Spleen (tissue), 11 donors: ENCODE measurements around the gene METTL25. TPM values are rescaled to one million over a fixed set of nuclear protein-coding genes. Genes with fewer than 3 reads are reported as not detected.

Source experiments
- DNase-seq: peaks from one replicate; pipeline ENCODE4 v3.0.0-alpha.2; 2020
- H3K27ac ChIP-seq, 8 donors: fragments of 200-600 bp; sonication (generic) in 7 of 8; 1 replicate in 4 of 8; 2 replicates in 4 of 8; pipeline versions ENCODE4 v1.5.0 to v1.8.0; 2016 to 2021; ENCODE audit warnings: inconsistent platforms in 4 of 8, mild to moderate bottlenecking in 4 of 8, moderate library complexity in 1 of 8
- H3K27me3 ChIP-seq, 7 donors: fragments of 200-600 bp; sonication (generic) in 6 of 7; replicated peaks in 1 of 7; 1 replicate in 4 of 7; 2 replicates in 3 of 7; pipeline versions ENCODE4 v1.5.0 to v1.8.0; 2016 to 2021; ENCODE audit warnings: inconsistent platforms in 3 of 7, mild to moderate bottlenecking in 1 of 7
- H3K36me3 ChIP-seq, 6 donors: fragments of 200-600 bp; sonication (generic) in 5 of 6; 1 replicate in 4 of 6; 2 replicates in 2 of 6; pipeline versions ENCODE4 v1.5.0 to v1.8.0; 2016 to 2021; ENCODE audit warnings: inconsistent platforms in 2 of 6
- H3K4me1 ChIP-seq, 6 donors: fragments of 200-600 bp; sonication (generic) in 5 of 6; 1 replicate in 3 of 6; 2 replicates in 3 of 6; pipeline versions ENCODE4 v1.5.0 to v1.8.0; 2016 to 2021; ENCODE audit warnings: inconsistent platforms in 3 of 6
- H3K4me3 ChIP-seq, 8 donors: fragments of 200-600 bp; sonication (generic) in 7 of 8; 1 replicate in 4 of 8; 2 replicates in 4 of 8; pipeline versions ENCODE4 v1.5.0 to v1.8.0; 2016 to 2021; ENCODE audit warnings: inconsistent platforms in 4 of 8, mild to moderate bottlenecking in 4 of 8, moderate library complexity in 2 of 8
- H3K9me3 ChIP-seq, 8 donors: fragments of 200-600 bp; sonication (generic) in 7 of 8; 1 replicate in 4 of 8; 2 replicates in 4 of 8; pipeline versions ENCODE4 v1.5.0 to v1.8.0; 2016 to 2021; ENCODE audit warnings: inconsistent platforms in 4 of 8
- POLR2A ChIP-seq, 3 donors: fragments of 450-650 bp; IDR thresholded peaks; one replicate each; pipeline ENCODE4 v1.5.1; 2017; ENCODE audit warnings: antibody characterized with exemption in 3 of 3, mild to moderate bottlenecking in 1 of 3
- POLR2AphosphoS5 ChIP-seq, 3 donors: sonication (generic); formaldehyde crosslinking; IDR thresholded peaks; one replicate each; pipeline ENCODE4 v1.5.1; 2017; ENCODE audit warnings: antibody characterized with exemption in 3 of 3
- WGBS, 5 donors: extraction: QIAGEN DNeasy Blood & Tissue Kit in 3 of 5; methylation state at CpG; one replicate each; pipeline versions ENCODE4 v1.1.5 to v1.1.7; 2013 to 2018; 5-methylcytosine and 5-hydroxymethylcytosine counted together
- intact Hi-C: fragments of 100-400 bp; cut with DNase I; formaldehyde crosslinking; loops from one replicate; pipeline ENCODE4 v1.15.0; 2023; ENCODE audit warnings: low total_unique reads
- polyA plus RNA-seq, 3 donors: library from polyadenylated mRNA; stranded (reverse); fragments of 200-250 nt; gene quantifications; one replicate each; pipeline ENCODE4 v1.2.1, GENCODE V29; 2013
- total RNA-seq, 7 donors: library from RNA; depleted of rRNA in 3 of 7; stranded (reverse); fragments of >200 nt in 3 of 7; fragmentation: NEBNext Ultra II Directional in 4 of 7; extraction: Animal tissue kit (Norgen Biotek cat#: 25700) in 4 of 7; gene quantifications; one replicate each; pipeline versions ENCODE4 v1.1.0 to v1.2.1, GENCODE V29; 2016 to 2021
- TF ChIP-seq, protein P1 (sequence below), 11 experiments: fragments of 200-600 bp in 7 of 11; fragments of 450-650 bp in 4 of 11; sonication (generic) in 4 of 11; IDR thresholded peaks in 8 of 11; conservative IDR thresholded peaks in 3 of 11; 1 replicate in 7 of 11; 2 replicates in 4 of 11; pipeline versions ENCODE4 v1.4.0 to v1.8.0; 2016 to 2021; ENCODE audit warnings: antibody characterized with exemption in 11 of 11, inconsistent platforms in 4 of 11, mild to moderate bottlenecking in 1 of 11
- donor health status: healthy with polysubstance abuse.
- donor health status: DM: no; HTN: no; CAD: no; lungs with moderate emphysema.
- donor health status: DM: no; HTN: no; CAD: no.
- donor health status: Bipolar disorder and iron deficiency.
- donor health status: healthy.
- donor health status: DM: no; HTN: no; CAD: no.
- donor health status: DM: yes; HTN: yes; CAD: no.

The METTL25 gene
- total and polyA plus RNA-seq, 10 donors: 6.2 to 21.1 (median 17.9) TPM

DNA sequence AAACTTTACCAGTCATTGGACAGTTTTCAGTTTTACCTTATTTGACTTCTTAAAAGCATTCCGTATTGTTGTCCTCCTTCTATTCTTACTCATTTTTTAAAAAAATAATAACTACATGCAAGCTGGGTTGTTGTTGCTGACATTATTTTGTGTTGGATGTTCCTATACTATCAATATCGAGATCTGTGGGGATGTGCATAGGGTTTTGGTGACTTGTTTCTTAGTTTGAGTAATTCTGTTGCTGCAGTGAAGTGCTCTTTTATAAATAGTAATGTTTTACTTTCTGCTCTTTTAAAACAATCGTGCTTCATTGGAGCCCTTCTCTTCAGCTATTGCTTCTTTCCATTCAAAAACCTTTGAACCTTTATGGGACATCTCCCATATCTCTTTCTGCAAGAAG is 79.4 kb downstream of the METTL25 start:
- intact Hi-C loops: no loop called here
- Histone ChIP-seq H3K9me3 (no peaks in the 10 kb centered on the region), H3K27me3 (no peaks in the 10 kb centered on the region), H3K4me3 (no peak overlapping the region), H3K4me1 (no peaks in the 10 kb centered on the region), H3K36me3 (peaks cover 0 to 42% (median 10%) of the 10 kb centered on the region in 6 donors), H3K27ac (no peak overlapping the region)
- no peak for DNase-seq
- 81 to 94% (median 89%) methylated on average over 3 of the region's 3 CpGs for WGBS, 5 donors
- TF ChIP-seq POLR2AphosphoS5 (IDR thresholded peaks at IDR 0.05) (no peak), POLR2A (IDR thresholded peaks at IDR 0.05) (no peak)
- TF ChIP-seq, protein P1, sequence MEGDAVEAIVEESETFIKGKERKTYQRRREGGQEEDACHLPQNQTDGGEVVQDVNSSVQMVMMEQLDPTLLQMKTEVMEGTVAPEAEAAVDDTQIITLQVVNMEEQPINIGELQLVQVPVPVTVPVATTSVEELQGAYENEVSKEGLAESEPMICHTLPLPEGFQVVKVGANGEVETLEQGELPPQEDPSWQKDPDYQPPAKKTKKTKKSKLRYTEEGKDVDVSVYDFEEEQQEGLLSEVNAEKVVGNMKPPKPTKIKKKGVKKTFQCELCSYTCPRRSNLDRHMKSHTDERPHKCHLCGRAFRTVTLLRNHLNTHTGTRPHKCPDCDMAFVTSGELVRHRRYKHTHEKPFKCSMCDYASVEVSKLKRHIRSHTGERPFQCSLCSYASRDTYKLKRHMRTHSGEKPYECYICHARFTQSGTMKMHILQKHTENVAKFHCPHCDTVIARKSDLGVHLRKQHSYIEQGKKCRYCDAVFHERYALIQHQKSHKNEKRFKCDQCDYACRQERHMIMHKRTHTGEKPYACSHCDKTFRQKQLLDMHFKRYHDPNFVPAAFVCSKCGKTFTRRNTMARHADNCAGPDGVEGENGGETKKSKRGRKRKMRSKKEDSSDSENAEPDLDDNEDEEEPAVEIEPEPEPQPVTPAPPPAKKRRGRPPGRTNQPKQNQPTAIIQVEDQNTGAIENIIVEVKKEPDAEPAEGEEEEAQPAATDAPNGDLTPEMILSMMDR (IDR thresholded peaks at IDR 0.05 in 8 of 11, conservative IDR thresholded peaks at IDR 0.05 in 3 of 11): no peak

DNA sequence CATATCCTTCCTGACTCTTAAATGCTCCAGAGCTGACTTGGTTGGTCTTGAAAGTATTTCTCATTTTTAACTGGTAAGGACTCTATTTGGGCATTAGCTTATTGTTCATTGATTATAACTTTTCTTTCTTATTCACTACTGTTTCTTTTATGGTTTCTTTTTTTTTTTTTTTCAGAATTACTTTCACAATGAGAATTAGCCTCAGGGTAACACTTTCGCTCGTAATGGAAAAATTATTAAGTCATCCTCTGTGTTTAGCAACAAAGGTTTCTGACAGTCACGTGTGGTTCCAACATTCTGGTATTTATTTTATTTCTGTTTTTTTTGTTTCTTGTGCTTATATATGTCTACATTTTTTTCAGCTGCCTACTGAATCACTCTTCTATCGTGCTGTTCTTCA is 80.0 kb downstream of the METTL25 start:
- Histone ChIP-seq H3K27me3 (no peaks in the 10 kb centered on the region), H3K4me3 (no peak overlapping the region), H3K4me1 (no peaks in the 10 kb centered on the region), H3K36me3 (peaks cover 0 to 48% (median 10%) of the 10 kb centered on the region in 6 donors), H3K9me3 (no peaks in the 10 kb centered on the region), H3K27ac (no peak overlapping the region)
- 81 to 95% (median 88%) methylated on average over 4 of the region's 4 CpGs for WGBS, 5 donors
- DNase-seq: no peak
- TF ChIP-seq, protein P1 (IDR thresholded peaks at IDR 0.05 in 8 of 11, conservative IDR thresholded peaks at IDR 0.05 in 3 of 11): no peak
- TF ChIP-seq POLR2A (IDR thresholded peaks at IDR 0.05) (no peak), POLR2AphosphoS5 (IDR thresholded peaks at IDR 0.05) (no peak)
- intact Hi-C loops: no loop called here

DNA sequence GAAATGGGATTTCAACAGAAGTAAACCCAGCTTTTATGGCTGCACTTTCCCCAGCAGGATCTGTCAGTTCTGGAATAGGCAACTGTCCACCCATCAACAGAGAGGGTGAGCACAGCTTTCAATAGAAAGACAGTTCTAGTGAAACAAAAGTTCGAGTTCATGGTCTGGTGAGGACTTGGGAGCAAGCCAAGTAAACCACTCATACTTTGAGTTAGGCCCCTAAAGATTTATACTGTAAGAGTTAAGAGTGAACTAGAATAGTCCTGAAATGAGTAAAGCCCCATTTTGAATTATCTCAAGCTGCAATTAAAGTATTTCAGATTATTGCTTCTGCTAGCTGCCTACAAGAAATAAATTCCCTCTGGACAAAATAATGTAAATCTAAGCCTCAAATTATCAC is 82.6 kb downstream of the METTL25 start:
- peaks cover 0 to 55% (median 16%) of the 10 kb centered on the region in 6 donors for H3K36me3 ChIP-seq
- H3K9me3 ChIP-seq: no peaks in the 10 kb centered on the region
- TF ChIP-seq, protein P1 (IDR thresholded peaks at IDR 0.05 in 8 of 11, conservative IDR thresholded peaks at IDR 0.05 in 3 of 11): no peak
- TF ChIP-seq POLR2AphosphoS5 (IDR thresholded peaks at IDR 0.05): no peak
- no peak for TF ChIP-seq POLR2A (IDR thresholded peaks at IDR 0.05)
- no peaks in the 10 kb centered on the region for H3K4me1 ChIP-seq
- WGBS, 5 donors: 63 to 91% (median 84%) methylated on average over 1 of the region's 1 CpG
- DNase-seq: no peak
- H3K27ac ChIP-seq: no peak overlapping the region
- intact Hi-C loops: no loop called here
- H3K4me3 ChIP-seq: no peak overlapping the region
- H3K27me3 ChIP-seq: no peaks in the 10 kb centered on the region

DNA sequence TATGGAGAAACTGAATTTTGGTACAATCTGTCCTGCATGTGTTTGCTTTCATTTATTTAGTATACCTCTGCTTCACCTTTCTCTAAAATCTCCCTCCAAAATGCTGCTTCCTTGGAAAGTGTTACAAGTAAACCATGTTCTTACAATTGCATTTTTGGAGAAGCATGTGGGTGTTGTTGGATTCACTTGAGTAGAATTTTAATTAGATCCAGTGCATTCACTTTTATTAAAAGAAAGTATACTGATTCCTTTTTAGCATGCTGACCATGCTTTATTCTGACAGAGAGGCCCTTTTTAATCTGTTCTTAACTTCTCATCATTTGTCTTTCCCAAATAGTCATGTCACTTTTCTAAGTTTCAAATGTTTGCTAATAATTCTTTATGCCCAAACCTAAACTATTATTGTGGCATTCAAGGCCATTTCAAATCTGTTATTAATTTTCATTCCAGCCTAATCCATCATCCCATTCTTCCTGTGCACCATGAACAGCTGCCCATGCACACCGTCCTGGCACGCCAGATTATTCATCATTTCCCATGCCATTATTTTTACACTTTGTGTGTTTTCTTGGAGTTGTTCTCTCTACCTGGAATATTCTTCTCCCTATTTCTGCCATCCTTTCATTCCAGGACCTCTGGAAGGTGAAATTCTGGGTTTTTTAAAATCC is 90.7 kb downstream of the METTL25 start:
- Histone ChIP-seq H3K36me3 (peaks cover 0 to 12% (median 5%) of the 10 kb centered on the region in 6 donors), H3K4me1 (no peaks in the 10 kb centered on the region), H3K4me3 (no peak overlapping the region), H3K27ac (no peak overlapping the region), H3K27me3 (no peaks in the 10 kb centered on the region), H3K9me3 (no peaks in the 10 kb centered on the region)
- no peak for DNase-seq
- WGBS, 5 donors: 82 to 97% (median 93%) methylated on average over 2 of the region's 2 CpGs
- intact Hi-C loops: no loop called here
- TF ChIP-seq, protein P1 (IDR thresholded peaks at IDR 0.05 in 8 of 11, conservative IDR thresholded peaks at IDR 0.05 in 3 of 11): no peak
- TF ChIP-seq POLR2A (IDR thresholded peaks at IDR 0.05): no peak
- no peak for TF ChIP-seq POLR2AphosphoS5 (IDR thresholded peaks at IDR 0.05)
